SW 1271 (cell line): Measurements from ENCODE around the gene ZNF385A.
"Not testable (repeated sequence)": the region's sequence is repeated elsewhere in the genome, so short reads cannot be mapped to it uniquely, and the experiment has no call there.

Experiments used
- DNase-seq, 2 experiments: peaks; one replicate each; lab custom pipeline; 2025; lab: John Stamatoyannopoulos, UW

ZNF385A gene

GRCh38 chr12:54325442-54326109 is 59.0 kb downstream of the ZNF385A start:
- DNase-seq: not testable (repeated sequence)

DNA sequence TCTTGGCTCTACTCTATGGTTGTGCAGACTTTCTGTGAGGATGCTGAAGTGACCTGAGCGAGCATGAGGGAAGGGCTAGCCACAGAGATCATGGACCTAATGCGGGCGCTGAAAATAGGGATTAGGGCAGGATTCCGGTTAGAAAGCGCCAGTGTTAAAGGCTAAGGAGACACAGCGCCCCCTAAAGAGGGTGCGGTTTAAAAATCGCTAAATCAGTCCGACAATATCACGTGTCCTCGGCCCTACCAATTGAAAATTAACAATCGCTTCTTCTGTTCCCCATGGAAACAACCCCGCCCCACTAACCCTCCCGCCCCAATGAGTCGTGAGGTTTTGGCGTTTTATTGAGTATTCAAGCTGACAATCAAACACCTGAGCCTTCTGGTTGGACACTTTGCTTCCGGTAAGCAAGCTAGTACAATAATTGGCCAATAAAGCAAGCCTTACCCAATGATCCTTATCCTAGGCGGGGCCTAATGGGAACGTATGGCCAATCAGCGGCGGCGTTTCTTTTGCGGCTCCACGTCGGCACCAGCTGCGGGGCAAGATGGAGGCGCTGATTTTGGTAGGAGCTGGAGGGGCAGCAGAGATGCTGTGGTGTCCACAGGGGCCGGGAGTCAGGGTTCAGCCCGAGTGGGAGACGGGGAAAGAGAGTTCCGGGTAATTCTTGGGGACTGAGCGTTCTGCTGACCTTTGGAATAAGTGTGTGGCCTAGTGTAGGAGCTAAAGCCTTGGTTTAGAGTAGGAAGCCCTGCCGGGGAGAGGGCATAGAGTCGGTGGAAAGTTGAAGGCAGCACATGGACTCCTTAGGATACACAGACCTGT is 59.7 kb downstream of the ZNF385A start, which contains the start of gene COPZ1:
Gene COPZ1, plus strand, starts transcription at position 515 of the 825 bp plus-strand sequence. Its CDS starts 33 bp downstream, at position 548.
- peak; percentile 99 to 100 for DNase-seq

- DNase-seq: no peak
Observed at GRCh38 chr12:54321363-54321762, 63.2 kb downstream of the ZNF385A start.
